Gastroesophageal sphincter (tissue), 3 donors: Measurements from ENCODE around the gene FBXO5.
"Not testable (repeated sequence)": the region's sequence is repeated elsewhere in the genome, so short reads cannot be mapped to it uniquely, and the experiment has no call there.

Experiments
- CTCF ChIP-seq, 4 experiments: fragments of 200-600 bp in 2 of 4; fragments of 450-650 bp in 2 of 4; sonication (generic) in 1 of 4; IDR thresholded peaks; one replicate each; pipeline ENCODE4 v1.5.1; 2017 to 2019; ENCODE audit warnings: antibody characterized with exemption in 4 of 4, mild to moderate bottlenecking in 2 of 4, moderate library complexity in 2 of 4
- POLR2AphosphoS5 ChIP-seq: sonication (generic); formaldehyde crosslinking; IDR thresholded peaks from one replicate; pipeline ENCODE4 v1.6.1; 2017; ENCODE audit warnings: antibody characterized with exemption

DNA sequence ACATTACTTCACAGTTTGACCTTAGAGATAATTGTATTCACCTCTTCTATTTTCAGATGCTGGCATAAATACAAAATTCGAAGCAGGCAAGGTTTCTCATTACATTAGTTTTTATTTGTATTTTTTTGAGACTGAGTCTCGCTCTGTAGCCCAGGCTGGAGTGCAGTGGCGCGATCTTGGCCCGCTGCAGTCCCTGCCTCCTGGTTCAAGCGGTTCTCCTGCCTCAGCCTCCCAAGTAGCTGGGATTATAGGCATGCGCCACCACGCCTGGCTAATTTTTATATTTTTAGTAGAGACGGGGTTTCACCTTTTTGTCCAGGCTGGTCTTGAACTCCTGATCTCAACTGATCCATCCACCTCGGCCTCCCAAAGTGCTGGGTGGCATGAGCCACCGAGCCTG, 2.5 kb upstream of the FBXO5 start:
- TF ChIP-seq CTCF (IDR thresholded peaks at IDR 0.05); POLR2AphosphoS5: not testable (repeated sequence)
